ENCODE measurements around the gene PROZ.

The PROZ gene

GRCh38 chr13:113209336-113209758, 50.9 kb downstream of the PROZ start, which contains the start of gene CUL4A:
CUL4A (plus strand) TSS chr13:113209613; CDS start chr13:113209628, 15 bp downstream.
- DNase-seq = peak; percentile 52

GRCh38 chr13:113209759-113210421, 51.4 kb downstream of the PROZ start:
- no peak for DNase-seq

GRCh38 chr13:113210833-113211232, 52.4 kb downstream of the PROZ start:
- no peak for DNase-seq

- DNase-seq = no peak
Measured at GRCh38 chr13:113211774-113212173, 53.3 kb downstream of the PROZ start.

- DNase-seq = peak; percentile 43
Measured at GRCh38 chr13:113216254-113217048, 58.0 kb downstream of the PROZ start.

GRCh38 chr13:113218586-113218985, 60.1 kb downstream of the PROZ start:
- DNase-seq = no peak

- DNase-seq = no peak
Measured at GRCh38 chr13:113219256-113219940, 61.0 kb downstream of the PROZ start.

GRCh38 chr13:113220141-113220598, 61.7 kb downstream of the PROZ start:
- no peak for DNase-seq

- DNase-seq = no peak
Measured at GRCh38 chr13:113220877-113221276, 62.4 kb downstream of the PROZ start.
